Left forelimb (tissue), 1 donor: ENCODE measurements around the gene TERB1.

Experiments
- DNase-seq: peaks from one replicate; pipeline ENCODE4 v3.0.0-alpha.2; 2018; ENCODE audit warnings: low spot score

Gene TERB1

GRCh38 chr16:66741950-66742808 lies 59.2 kb downstream of the TERB1 start:
- DNase-seq, result no peak

- DNase-seq, result peak; percentile 83
Measured at GRCh38 chr16:66741169-66741900, 60.0 kb downstream of the TERB1 start.

GRCh38 chr16:66740533-66740932 lies 60.9 kb downstream of the TERB1 start:
- DNase-seq, result no peak

- DNase-seq, result no peak
Measured at GRCh38 chr16:66740010-66740409, 61.4 kb downstream of the TERB1 start.

- DNase-seq, result no peak
Measured at GRCh38 chr16:66735891-66736290, 65.5 kb downstream of the TERB1 start.

- DNase-seq, result no peak
Measured at GRCh38 chr16:66731101-66731500, 70.3 kb downstream of the TERB1 start.

GRCh38 chr16:66728804-66729203 lies 72.6 kb downstream of the TERB1 start:
- no peak for DNase-seq

- DNase-seq, result no peak
Measured at GRCh38 chr16:66728117-66728787, 73.1 kb downstream of the TERB1 start.

- DNase-seq, result no peak
Measured at GRCh38 chr16:66720766-66721165, 80.6 kb downstream of the TERB1 start.

- DNase-seq, result no peak
Measured at GRCh38 chr16:66719246-66719645, 82.1 kb downstream of the TERB1 start.

GRCh38 chr16:66717776-66718175 lies 83.6 kb downstream of the TERB1 start:
- no peak for DNase-seq

GRCh38 chr16:66717112-66717675 lies 84.2 kb downstream of the TERB1 start:
- DNase-seq, result no peak

GRCh38 chr16:66714654-66715307 lies 86.6 kb downstream of the TERB1 start:
- DNase-seq, result no peak

- no peak for DNase-seq
Measured at GRCh38 chr16:66714062-66714461, 87.3 kb downstream of the TERB1 start.

- DNase-seq, result no peak
Measured at GRCh38 chr16:66713076-66713475, 88.3 kb downstream of the TERB1 start.

- no peak for DNase-seq
Measured at GRCh38 chr16:66712512-66712911, 88.9 kb downstream of the TERB1 start.

- DNase-seq, result no peak
Measured at GRCh38 chr16:66711581-66711980, 89.8 kb downstream of the TERB1 start.

- no peak for DNase-seq
Measured at GRCh38 chr16:66706506-66706880, 94.9 kb downstream of the TERB1 start.

- no peak for DNase-seq
Measured at GRCh38 chr16:66705790-66706505, 95.4 kb downstream of the TERB1 start.
